Ramos (cell line): Measurements from ENCODE around the gene BAIAP2L2.
"Not testable (repeated sequence)": the region's sequence is repeated elsewhere in the genome, so short reads cannot be mapped to it uniquely, and the experiment has no call there.

Source experiments
- in situ Hi-C: fragments of 300-500 bp; cut with MboI; formaldehyde crosslinking; loops from one replicate; pipeline ENCODE4 v1.14.3; 2022; ENCODE audit warnings: low sequenced_read_pairs; ENCODE audit not compliant: unreplicated experiment

Gene BAIAP2L2

DNA sequence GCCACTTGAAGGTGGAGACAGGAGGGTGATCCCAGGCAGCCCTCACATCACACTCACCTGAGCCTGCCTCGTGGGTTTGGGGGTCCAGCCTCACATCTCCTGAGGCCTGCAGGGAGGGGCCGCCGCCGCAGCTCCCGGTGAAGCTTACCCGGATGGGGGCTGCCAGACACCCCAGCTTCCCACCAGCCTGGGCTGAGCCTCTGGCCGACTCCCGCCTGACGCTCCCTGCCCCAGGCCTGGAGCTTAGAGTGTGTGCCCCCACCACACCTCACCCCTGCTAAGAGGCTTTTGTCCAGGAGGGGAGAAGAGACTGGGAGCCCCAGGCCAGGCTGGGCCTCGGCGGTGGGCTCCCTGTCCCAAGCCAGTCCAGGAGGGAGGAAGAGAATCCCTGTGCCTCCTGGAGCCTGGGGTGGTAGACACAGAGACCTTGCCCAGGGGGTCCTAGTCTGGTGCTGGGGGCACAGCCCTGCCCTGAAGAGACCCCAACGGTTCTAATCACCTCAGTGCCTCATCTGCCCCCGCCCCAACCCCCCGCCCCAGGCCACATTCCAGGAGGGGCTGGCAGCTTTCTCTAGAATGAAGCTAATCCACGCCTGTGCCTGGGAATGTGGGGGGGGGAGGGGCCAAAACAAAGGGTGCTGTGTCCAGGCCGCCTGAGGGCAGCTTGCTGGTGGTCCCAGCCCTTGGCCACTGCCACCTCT is 26.4 kb downstream of the BAIAP2L2 start, which contains the start of gene SLC16A8:
Gene SLC16A8, minus strand, starts transcription at position 254 of the 701 bp plus-strand sequence. CDS start 1,311 bp downstream, outside the sequence.
- in situ Hi-C loops, result no loop called here

DNA sequence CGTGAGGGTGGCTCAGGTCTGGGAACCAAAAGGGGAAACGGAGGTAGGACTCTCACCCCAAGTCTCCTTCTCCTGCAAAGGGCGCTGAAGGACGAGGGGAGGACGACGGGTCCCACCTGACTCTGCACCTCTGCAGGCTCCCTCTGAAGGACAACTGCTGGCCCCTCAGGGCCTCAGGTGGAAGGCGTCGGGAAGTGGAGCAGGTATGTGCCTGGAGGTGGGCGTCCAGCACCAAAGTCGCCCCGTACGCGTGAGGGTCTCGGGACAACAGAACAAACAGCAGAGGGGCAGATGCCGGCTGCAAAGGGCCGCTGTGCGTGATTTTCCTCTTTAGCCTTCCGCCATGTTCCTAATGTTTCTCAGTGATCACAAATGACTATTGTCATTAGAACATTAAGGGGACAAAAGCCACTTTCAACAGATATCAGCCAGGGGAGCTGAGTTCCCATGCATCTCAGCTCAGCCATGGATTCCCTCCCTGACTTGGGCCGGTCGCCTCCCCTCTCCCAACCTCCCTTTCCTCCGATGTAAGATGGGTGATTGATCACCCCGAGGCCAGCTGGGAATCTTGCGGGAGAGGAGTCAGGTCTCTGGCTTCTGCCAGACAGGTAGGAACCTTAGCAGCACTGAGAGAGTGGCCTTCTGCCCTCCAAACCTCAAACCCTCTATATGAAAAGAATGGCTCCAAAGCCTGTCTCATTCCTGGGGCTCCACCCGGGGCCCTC is 27.3 kb downstream of the BAIAP2L2 start:
- in situ Hi-C loops, result no loop called here

DNA sequence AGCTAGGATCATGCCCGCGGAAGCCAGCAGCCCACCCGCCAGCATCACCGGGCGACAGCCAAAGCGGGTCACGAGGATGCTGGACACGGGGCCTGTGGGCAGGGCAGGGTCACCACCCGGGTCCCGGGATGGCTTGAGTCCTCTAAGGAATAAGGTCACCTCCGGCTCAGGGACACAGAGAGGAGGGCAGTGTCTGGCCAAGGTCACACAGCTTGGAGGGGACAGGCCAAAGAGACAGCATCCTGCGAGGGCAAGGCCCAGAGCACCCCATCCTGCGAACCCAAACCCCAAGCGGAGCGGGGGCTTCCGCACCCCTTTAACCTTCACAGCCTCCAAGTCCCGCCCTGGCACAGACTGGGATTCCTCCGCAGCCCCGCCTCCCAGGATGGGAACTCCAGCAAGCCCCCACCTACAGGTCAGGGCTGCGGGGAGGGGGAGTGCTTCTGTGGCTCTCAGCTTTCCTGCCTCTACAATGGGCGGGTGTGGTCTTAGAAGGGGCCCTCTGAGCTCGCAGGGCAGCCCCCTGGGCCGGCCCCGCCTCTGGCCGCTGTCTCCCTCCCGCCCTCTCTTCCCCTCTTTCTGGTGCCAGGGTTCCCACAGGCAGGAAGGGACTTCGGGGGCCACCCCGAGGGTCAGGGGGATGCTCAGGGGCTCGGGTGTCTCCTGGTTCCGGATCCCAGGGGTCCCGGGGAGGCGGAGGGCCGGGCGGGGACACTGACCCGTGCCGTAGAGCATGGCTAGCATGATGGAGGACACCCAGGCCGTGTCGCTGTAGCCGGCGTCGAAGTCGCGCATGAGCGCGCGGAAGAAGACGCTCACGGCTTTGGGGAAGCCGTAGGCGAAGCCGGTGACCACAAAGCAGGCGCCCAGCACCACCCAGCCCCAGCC is 28.3 kb downstream of the BAIAP2L2 start:
- in situ Hi-C loops, result no loop called here

DNA sequence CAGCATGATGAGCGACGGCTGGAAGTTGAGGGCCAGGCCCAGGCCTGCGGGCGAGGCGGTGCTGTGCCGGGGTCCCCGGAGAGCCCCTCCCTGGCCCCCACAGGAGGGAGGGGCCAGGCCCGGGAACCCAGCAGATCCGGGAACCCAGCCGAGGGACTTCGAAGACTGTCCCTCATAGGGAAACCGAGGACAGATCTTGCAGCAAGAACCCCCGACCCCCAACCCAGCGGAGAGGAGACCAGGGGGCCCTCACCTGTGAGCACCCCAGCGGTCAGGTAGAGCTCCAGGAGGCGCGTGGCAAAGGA is 28.9 kb downstream of the BAIAP2L2 start:
- in situ Hi-C loops, result no loop called here

DNA sequence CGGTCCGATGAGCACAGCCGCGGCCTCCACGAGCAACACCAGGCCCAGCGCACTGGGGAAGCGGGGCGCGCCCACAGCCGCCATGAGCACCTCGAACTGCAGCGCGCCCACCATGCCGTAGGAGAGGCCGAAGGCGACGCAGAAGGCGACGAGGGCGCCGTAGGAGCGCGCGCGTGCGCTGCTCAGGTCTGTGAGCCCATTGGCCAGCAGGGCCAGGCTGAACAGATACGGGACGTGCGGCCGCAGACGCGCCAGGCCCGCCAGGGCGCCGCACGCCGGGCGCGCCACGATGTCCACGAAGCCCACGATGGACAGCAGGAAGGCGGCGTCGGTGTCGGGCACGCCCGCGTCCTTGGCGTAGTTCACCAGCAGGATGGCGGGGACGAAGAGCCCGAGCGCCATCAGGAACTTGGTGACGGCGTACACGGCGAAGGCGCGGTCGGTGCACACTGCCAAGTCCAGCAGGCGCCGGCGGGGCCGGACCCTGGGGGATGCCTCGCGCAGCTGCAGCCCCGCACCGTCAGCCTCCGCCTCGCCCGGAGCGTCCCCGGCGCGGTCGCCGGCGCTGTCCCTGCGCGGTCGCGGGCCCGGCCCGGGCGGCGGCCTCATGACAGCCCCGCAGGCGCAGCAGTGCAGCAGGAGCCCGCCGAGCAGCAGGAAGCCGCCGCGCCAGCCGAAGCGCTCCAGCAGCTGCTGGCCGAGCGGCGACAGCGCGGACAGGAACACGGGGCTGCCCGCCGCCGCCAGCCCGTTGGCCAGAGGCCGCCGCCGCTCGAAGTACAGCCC is 29.4 kb downstream of the BAIAP2L2 start:
- in situ Hi-C loops, result no loop called here

DNA sequence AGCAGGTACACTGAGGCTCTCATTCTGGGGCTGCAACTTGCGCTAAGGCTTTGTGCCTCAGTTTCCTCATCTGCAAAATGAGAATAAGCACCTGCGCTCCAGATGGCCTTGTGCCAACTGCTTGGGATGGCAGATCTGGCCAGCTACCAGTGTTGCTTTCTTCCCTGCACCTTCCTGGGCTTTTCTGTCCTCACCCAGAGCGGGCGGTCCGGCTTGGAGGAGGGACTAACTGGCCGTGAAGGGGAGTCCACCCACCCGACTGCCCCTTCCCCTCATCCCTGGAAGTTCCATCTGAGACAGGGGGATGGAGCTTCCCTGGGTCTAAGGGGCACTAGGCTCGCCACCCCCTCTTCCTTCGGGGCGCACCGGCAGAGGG is 30.0 kb downstream of the BAIAP2L2 start:
- in situ Hi-C loops, result no loop called here

DNA sequence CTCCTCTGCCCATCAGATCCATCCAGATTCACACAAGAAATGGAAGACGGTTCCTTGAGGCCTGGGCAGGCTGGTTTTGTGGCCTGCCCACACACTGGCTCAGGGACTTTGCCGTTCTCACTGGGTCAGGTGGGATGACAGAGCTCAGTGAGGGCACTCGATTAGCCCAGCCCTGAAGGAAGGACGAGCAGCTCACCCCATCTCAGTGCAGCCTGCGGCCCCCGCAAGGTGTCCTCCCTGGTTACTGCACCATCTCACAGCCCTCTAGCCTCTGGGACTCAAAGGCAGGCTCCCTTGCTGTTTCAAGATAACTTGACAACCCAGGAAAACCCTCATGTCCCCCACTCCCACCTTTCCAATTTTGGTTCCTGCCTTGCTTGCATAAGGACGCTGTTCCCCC is 30.7 kb downstream of the BAIAP2L2 start:
- in situ Hi-C loops, result no loop called here

DNA sequence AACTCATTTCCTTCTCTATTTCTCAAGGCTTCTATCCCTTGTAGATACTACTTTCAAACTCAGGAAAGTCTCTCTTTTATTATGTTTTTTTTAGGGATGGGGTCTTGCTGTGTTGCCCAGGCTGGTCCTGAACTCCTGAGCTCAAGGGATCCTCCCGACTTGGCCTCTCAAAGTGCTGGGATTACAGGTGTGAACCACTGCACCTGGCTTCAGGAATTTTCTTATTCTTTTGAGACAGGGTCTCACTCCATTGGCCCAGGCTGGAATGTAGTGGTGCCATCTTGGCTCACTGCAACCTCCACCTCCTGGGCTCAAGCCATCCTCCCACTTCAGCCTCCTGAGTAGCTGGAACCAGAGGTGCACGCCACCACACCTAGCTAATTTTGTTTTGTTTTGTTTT is 31.3 kb downstream of the BAIAP2L2 start:
- in situ Hi-C loops, result not testable (repeated sequence)

DNA sequence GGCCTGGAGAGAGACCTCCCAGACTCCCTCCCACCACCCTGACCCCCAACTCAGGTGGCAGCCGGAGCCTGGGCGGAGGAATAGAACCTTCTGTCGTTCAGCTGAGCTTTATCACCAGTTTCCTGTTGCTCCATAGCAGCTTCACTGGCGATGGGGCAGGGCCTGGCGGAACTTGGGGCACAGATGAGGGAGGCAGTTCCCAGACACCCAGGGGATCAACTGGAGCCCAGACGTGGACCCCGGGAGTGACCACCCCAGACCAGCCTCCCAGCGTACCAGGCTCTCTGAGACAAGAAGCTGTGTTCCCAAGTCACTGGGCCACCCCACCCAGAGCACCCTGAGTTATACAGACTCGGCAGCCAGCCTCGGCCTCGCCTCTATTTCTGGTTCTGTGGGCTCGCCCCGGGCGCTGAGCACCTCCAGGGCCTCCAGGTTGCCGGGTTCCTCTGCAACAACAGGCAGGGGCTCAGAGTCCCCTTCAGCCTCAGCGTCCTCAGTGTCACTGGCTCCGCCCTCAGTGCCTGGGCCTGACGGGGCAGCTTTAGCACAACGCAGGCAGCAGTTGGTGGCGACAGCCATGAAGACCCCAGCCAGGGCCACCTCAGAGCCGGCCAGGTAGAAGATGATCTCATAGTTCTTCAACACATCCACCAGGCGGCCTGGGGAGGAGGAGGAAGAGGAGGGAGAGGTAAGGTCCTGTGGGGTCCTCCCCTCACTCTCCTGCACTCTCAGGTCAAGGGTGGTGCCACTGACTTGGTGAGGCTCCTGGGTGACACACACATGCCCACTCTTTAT is 32.2 kb downstream of the BAIAP2L2 start:
- in situ Hi-C loops, result no loop called here

DNA sequence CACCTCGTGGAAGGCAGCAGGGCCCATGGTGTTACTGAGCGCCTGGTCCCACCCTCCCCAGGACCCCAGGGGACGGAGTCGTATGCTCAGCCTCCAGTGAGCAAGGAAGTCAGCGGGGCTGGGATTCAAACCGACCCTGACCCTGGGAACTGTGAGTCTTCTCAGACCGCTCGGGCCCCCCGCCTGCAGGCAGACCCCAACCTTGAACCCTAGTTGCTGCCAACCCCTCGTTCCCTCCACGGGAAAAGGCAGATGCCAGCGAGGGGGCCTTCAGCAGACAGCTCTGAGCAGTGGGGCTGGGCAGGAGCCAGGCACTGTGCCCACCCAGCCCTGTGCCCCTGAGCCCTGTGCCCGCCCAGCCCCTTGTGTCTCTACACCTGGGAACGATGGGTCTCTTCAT is 32.9 kb downstream of the BAIAP2L2 start:
- in situ Hi-C loops, result no loop called here

DNA sequence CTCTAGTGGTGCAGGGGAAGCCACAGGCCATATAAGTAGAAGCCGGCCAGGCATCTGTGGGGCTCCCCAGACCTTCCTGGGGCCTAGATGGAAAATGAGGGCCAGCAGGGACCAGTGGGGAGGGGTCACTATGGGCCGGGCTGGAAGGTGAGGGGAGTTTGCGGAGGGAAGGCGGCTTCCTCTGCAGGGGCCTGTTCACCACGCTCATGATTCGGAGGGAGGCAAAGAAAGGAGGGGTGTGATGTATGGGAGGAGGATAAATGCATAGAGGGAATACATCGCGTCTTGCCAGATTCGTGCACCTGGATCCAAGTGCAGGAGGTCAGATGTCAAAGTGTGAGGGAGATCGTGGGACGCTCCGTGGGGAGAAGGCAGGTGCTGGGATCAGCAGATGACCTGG is 33.4 kb downstream of the BAIAP2L2 start:
- in situ Hi-C loops, result no loop called here

DNA sequence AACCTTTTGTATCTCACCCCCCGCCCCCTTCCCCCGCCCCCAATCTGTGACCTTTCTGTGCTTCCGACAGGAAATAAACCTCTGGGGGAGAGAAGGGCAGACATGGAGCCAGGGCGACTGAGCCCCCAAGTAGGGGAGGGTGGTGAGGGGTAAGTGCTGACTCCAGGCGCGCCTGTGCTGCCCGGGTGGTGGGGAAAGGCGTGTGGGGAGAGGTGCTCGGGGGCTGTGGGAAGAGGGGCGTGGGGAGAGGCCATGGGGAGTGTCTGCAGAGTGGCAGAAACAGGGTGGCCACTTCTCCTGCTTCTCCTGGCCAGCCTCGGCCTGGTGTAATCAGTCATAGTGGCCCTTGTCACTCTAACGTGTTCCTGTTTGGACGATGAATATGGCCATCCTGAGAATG is 34.5 kb downstream of the BAIAP2L2 start:
- in situ Hi-C loops, result no loop called here

DNA sequence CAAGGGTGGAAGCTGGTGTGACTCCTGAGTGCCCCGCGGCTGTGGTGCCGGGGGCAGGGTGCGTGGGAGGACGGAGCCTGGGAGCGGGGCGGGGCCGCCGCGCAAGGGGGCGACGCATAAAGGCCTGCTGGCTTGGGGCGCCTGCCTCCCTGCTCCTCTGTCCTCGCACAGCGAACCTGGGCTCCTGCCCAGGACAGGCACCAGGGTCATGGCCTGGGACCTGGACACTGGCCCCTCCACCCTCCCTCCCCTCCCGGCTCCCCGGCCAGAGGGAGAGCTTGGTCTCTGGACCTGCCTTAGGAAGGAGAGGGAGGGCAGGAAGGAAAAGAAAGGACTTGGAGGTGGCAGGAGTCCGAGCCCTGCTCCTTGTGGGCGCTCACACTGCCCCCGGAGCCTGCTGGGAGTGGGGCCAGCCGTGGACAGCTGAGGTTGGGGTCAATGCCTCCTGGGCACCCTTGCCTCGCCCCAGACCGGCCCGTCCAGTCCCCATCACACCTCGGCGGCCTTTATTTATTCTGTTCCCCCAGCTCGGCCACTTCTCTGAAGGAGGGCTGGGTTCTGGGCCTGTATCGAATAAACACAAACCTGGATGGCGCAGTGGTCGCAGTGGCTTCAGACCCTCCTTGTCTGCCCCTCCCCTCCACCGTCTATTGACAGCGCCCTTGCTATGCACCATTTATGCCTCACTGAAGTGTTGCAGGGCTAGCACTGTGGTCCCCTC is 35.2 kb downstream of the BAIAP2L2 start:
- in situ Hi-C loops, result no loop called here

DNA sequence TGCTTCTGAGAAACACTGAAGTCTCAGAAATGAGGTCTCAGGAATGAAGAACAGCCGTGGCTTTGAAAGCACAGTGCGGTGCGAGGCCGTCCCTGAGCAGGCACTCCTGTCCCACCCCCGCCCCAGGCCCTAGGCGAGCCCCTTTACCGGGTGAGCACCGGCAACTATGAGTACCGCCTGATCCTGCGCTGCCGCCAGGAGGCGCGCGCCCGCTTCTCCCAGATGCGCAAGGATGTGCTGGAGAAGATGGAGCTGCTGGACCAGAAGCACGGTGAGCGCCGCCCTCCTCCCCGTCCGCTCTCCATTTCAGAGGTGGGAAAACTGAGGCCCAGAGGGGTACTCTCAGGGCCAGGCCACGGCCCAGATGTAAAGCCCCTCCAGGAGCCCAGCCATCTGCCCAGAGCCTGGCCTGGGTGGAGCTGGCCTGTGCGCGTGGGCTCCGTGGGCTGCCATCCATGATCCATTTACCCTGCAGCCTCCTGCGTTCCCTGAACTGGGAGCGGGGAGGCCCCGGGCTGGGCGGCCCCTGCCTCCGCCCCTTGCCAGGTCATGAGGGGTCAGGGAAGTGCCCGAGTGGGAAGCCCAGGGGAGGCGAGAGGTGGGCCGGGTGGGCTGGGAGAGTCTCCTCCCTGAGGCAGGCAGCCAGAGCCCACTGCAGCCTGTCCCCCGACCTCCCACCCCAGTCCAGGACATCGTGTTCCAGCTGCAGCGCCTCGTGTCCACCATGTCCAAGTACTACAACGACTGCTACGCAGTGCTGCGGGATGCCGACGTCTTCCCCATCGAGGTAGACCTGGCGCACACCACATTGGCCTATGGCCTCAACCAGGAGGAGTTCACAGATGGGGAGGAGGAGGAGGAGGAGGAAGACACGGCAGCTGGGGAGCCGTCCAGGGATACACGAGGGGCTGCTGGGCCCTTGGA is 36.0 kb downstream of the BAIAP2L2 start:
- in situ Hi-C loops, result no loop called here

DNA sequence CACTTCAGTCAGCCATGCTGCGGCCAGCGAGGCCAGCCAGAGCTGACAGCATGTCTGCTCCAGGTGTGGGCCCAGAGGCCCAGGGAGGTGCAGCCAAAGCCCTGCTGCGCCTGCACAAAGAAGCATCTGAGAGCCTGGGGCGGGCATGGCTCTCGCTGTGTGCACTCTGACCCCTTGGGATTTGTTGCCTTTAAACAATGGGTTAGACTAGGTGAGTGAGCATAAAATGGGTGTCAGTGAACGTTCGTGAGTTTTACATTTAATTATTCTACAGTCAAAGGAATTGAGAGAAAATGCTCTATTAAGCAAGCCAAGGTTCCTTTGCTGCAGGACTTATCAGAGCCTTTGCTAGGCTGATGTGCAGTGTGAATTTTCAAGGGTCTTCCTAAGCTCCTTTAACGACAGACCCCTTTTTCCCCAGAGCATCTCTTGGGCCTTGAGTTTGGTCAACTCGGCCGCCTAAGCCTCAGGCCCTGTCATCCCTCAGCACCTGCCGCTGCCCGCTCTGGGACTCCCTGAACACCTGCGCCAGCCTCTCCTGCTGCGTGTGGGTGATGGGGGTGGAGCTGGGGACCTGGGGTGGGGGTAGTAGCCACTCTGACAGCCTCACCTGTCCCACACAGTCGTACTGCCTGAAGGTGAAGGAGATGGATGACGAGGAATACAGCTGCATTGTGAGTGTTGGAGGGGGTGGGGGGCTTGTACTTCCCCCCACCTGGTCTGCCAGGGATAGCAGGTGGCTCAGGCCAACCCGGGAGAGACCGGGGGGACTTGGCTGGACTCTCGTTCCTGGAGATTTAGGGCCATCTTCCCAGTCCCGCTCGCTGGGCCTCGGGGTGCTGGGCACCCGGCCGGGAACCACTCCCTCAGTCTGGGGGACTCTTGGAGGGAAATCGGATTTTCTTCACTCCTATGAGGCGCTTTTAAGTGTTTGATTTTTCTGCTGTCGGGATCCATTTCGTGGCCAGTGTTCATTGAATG is 37.0 kb downstream of the BAIAP2L2 start:
- in situ Hi-C loops, result no loop called here

DNA sequence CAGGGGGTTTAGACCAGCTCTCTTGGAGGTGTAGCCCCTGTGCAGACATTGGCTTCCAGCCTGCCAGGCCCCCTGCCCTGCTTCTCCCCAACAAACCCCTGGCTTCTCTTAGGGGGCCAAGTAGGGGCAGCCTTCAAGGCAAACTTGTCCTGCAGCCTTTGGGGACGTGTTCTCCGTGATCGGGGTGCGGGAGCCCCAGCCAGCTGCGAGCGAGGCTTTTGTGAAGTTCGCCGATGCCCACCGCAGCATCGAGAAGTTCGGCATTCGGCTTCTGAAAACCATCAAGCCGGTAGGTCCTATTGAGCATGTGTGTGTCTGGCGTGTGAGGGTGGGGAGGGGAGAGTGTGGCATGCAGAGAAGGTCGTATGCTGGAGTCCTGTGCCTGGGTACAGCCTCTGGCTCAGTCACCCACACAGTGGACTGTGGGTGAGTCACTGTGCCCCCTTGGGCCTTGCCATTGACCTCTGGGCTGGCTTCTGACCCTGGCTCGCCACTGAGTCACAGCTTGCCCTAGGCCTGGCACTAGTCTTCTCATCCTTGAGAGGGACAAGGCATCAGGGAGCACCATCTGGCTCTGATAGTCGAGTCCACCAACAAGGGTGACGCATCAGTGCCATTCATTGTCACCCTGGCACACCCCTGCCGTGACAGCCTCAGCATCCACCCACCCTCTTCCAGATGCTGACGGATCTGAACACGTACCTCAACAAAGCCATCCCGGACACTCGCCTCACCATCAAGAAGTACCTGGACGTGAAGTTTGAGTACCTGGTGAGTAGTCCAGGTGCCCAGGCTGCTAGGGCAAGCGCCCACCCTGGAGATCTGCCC is 37.9 kb downstream of the BAIAP2L2 start:
- in situ Hi-C loops, result no loop called here
